ENCODE measurements around the gene C2CD2.

The C2CD2 gene

DNA sequence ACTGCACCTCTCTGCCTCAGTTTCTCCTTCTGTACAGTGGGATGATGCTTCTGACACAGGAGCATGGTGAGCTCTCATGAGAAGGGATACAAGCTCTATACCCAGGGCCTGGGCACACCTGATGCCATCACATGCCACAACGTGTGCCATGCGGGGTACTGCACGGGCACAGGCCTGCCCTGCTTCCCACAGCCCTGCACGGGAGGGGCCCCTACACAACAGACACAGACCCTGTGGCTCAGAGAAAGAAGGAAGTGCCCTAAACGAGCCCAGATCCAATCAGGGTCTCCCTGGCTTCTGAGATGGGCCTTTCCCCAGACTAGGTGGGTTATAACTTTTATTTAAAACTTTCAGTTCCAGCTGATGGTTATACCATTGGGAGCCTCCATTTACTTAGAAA is 24.6 kb downstream of the C2CD2 start:
- no peak for DNase-seq

DNA sequence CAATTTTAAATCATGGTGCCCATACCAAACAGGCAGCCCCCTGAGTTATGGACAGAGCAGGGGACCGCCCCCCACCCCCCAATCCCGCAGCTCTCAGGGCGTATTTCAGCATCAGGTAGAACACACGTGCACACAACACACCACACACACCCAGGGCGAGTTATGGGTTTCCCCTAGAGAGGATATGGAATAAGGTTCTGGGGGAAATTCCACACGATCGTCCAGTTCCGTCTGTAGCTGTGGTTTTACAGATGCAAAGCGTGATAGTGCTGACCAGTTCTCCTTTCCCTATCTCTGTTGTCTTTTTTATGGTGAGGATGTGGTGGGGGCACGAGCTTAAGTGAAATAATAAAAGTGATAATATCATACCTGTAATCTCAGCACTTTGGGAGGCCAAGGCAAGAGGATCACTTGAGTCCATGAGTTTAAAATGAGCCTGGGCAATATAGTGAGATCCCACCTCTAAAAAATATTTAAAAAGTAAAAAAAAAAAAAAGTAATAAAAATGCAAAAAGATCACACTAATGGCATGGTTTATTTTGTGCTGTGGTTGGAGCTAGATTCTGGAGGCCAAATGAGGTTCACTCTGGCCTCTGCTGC is 25.1 kb downstream of the C2CD2 start:
- DNase-seq = no peak

DNA sequence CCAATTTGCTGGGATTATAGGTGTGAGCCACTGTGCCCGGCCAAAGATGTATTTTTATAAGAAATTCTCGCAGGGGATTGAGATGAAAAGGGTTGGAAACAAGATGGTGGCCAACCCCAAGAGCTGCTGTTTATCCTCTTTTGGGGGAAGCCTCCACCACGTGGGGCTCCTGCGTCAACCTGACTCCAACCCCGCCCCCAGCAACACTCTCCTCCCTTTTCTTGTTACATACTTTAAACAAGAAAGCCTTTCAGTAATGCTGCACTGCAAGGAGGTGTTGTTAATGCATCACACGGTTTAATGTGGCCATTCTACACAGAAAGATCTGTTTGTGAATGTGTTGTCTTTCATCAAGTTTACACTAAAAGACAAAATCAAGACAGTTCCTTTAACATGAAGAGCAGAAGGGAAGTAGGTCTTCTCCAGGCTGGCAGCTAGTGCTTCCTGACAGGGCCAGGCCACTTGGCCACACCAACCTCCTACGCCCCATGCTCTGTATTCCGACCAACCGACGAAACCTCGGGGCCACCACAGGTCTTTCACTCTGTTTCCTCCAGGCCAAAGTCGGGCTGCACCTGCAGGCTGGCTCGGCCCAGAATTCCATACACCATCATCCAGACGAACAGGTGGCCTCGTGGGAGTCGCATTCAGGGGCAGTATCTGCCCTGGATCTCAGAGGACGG is 25.9 kb downstream of the C2CD2 start:
- DNase-seq = no peak

DNA sequence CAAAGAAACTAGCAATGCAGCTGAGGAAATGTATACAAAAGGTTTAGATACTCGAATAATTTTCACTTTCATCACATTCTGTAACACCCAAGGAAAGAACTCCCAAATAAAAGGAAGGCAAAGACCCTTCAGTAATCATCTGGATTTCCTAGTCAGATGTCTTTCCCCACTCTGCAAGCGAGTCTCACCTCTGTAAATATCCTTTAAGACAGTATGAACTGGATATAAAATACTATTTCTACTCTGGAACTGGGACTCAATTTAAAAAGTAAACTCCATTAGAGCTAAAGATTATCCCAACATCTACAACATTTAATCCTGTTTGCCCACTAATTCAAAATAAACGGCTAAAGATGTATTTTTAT is 27.0 kb downstream of the C2CD2 start:
- no peak for DNase-seq

DNA sequence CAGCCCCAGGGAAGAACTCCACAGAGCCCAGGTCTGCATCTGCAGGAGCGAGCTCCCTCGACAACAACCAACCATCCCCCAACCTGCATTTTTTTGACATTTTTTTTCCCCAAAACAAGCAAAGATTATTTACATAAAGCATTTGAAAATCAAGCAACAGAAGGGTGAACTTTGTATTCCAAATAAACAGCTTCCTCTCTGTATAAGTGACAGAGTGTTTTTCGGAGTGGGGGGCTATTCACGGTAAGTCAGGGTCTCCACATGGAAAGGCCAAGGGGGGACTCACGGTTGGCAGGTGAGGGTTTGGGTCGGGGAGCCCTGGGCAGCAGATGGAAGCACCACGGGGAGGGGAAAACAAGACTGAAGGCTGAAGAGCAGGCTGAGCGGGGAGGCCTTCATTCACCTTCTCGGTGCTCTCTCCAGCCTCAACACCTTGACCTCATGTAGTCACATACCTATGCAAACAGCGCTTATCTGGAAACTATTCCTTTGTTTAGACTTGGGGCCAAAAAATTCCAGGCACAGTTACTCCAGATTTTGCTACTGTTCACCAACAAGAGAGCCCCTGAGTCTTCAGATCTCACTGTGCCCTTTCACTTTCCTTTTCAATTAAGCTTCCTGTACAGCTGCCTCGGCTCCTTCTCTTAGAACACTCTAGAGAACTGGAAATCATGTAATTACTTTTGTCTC is 27.6 kb downstream of the C2CD2 start:
- no peak for DNase-seq

DNA sequence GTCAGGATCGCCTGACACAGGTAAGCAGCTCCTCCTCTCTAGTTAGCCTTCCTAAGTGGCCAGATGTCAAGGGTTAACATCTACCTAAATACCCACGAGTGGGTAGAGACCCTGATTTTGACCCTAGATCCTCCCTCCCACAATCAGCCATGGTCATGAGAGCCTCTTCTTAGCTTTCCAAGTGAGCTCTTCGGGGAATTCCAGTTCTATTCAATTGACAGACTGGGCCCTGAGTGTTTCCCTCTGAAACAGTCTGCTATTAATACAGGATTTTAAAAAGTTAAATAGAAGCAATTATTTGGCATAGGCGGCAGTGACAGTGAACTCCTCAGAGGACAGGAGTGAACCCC is 28.1 kb downstream of the C2CD2 start:
- DNase-seq = no peak

DNA sequence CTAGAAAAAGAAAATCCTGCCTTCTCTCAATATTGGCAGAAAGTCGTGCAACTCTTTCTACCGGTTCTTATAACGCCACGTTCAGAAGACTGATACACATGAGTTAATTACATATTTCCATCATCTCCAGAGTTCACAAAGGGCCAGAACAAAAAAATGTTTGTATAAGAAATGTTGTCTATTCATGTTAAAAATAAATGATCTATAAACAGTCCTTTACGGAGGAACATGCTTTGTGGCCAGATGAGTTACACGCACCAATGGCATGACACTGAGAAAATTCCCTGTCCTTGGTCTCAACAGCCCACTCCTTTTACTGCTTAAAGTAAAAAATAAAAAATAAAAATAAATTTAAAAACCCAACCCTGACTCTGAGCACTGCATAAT is 29.5 kb downstream of the C2CD2 start:
- no peak for DNase-seq

DNA sequence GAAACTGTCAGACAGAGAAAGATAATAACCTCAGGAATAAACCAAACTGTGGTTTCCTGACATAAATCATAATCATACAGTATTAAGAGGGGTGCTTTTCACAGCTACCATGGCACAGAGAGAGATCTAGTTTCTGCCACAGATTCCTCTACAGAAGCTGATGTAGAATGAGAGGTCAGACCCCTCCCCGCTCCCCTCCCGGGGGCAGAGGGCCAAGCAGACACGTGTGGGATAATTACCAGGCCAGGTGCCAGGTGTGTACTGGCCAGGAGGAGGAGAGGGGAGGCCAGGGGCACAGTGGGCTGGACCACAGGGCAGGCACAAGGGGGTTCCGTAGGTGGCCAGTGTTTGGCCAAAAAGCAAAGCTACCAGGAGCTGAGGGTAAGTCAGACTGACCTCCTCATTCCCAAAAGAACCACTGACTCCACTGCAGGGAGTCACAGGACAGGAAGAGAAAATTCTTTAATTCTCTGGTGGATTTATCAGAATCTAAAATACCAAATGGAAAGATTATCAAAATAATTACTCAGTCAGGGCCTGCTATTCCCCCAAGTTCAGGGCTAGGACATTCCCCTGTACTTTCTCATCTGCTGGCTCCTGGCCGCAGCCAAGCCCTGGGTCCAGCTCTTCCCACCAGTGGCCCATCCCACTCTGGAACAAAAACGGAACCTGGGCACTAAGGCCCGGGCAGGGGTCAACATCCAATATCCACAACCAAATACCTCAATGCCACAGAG is 30.0 kb downstream of the C2CD2 start:
- no peak for DNase-seq

DNA sequence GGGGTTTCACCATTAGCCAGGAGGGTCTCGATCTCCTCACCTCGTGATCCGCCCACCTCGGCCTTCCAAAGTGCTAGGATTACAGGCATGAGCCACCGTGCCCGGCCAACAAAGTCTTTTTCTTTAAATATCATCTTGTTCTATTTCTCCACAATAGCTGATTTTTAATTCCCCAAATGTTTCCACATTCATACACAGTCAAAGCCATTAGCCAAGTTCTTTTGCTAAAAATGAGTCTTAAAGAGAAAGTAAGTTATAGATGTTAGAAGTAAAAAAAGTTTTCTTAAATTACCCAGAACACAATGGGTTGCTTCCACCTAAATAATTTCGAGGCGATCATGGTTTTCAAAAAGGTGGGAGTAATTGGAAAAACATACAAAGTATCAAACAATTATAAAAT is 30.6 kb downstream of the C2CD2 start:
- DNase-seq = no peak

DNA sequence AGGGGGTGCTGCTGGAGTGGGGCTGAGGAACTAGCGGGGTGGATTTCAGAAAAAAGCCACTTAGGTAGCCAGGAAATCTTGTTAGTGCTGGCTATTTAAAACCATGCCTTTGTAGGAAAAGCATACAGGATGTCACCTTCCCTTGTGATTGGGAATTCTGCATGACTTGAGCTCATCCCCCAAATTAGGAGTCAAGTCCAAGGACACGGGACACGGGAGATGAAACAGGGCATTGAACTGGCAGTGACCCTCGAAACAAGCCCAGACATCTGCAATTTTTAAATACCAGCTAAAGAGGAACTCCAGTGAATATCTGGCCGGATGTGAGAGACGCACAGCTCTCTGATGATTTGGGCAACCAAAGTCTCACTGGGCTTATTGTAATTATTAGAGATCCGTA is 32.8 kb downstream of the C2CD2 start:
- DNase-seq = no peak

DNA sequence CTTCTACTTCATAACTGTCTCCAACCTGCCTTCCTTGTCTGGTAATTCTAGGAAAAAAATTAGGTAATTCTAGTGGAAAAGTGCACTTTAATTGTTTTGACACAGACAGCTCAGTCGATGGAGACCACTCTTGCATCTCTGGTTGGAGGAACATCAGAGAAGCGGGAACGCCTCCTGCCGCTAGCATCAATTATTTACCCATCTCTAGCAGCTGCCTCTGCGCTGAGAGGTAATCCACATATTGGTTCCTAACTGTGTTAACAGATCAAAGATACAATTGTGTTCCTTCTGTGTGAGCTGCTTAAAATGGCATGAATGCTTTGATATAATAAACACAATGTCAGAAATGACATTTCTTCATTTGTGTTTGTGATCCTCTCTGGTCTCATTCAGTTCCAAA is 33.3 kb downstream of the C2CD2 start:
- DNase-seq = no peak

DNA sequence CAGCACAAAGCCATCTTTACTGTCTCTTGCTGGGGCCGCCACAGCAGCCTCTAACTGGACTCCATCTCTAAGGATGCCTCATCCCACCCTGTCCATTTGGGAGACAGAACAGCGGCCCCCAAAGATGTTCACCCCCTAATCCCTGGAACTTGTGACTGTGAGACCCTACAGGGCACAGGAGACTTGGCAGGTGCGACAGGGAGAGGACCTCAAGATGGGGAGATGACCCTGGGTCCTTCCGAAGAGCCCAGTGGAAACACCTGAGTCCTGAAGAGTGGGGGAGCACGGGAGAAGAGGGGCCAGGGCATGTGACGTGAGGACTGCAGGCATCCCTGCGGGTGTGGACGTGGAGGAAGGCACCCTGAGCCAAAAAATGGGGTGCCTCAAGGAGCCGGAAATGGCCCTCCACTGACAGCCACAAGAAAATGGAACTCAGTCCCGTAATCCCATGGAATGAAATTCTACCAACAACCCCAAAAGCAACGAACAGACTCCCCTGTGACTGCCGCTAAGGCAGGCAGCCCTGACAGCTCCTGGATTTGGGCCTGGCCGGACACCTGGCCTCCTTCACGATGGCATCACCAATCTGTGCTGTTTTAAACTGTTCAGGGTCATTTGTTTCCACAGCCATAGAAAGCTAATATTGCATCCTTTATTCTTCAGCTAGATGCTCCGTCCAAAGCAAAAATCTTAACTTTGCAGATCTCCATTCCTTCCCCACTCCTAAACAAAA is 34.0 kb downstream of the C2CD2 start:
- no peak for DNase-seq

DNA sequence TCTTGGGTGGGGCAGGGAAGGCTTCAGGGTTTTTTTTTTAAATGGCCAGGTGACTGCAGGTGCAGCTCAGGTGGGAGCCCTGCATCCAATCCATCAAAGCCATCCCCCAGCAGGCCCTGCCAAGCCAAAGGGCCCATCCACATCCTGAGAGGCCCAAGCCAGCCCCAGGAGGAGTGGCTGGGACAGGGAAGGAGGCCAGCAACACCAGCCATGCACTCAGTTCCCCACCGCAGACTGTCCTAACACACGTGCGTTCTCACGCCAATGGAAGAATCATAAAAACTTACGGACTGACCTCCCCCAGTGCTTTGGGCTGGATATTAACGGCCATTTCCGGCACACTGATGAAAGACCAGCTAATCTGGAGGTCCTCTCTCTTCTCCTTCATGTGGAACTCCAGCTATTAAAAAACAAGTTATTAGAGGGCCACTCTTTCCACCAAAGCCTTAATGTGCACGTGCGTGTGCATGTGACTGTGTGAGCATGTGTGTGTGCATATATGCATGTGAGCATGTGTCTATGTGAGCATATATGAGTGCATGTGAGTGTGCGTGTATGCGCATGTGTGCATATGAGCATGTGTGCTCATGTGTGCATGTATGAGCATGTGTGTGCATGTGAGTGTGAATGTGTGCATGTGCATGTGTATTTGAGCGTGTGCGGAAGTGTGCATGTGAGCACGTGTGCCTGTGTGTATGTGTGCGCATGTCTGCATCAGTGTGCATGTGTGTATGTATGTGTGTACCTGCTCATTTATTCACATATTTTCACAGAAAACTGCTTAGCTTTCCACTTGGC is 35.1 kb downstream of the C2CD2 start:
- DNase-seq = no peak

DNA sequence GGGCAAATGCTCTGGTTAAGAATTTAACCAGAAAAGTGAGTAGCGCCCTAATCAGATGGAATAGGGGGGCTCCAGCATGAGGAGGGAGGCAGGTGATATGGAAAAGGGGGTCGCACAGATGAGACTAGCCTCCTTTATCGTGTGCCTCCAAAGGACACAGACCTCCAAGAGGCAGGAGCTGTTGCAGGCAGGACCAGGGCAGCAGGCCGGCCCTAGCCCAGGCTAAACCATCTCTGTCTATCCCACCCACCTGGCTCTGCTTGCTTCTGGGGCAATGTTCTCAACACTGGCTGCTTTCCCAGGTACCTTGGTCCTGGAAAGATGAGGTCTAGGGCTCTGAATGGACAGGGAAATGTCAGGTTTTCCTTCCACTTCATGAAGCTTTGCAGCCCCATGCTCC is 36.3 kb downstream of the C2CD2 start:
- DNase-seq = no peak

DNA sequence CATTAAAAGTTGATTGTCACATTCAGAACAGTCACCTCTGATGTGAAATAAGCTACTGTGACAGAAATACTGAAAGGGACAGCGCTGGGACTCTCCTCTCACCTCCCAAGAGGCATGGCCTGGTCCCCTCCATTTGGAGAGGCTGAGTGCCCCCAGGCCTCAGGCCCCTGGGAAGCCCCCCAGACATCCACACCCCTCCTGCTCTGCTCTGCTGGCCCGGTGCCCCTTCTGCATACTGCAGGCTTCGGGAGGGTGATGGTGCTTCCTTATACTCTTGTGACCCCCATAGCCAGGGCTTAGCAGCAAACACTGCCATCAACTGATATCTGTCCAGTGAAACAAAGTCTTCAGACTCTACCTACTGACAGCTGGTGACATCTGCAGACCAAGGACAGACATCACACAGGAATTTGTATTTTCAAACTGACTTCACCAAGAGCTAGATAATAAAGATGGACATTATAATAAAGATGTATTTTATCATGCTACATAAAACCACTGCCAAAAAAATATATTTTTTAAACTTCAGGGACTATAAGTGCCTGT is 36.9 kb downstream of the C2CD2 start:
- no peak for DNase-seq

DNA sequence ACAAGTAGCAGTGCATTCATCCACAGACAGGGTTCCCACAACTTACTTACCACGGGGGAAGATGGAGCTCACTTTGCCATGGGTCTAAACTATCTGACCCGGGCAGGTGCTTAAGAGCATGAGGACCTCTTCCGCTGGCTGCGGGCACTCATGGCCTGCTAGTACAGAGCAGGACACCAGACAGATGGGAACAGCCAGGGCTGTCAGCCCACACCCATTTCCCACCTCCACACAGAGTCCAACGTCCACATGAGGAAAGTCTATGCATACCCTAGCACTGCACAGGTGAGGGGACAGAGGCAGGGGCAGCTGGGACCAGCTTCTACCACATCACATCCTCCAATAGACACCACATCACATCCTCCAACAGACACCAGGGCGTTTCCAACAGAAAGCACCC is 38.9 kb downstream of the C2CD2 start:
- no peak for DNase-seq

DNA sequence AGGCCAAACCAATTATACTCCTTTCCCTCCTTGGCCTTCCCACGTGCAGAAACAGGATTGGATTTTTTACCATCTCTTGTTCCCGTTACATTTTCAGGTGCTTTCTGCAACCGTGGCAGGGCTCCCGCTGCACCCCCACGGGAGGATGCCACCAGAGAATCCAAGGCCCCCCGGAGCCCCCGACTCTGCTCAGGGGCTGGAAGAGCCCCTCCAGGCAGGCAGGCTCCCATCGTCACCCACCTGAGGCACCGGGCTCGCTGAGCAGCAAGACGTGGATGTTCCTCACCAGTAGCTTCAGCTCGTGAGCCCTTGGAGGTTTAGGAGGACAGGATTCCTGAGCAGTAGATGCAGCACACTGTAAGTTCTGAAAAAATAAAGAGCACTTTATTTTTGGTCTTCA is 39.5 kb downstream of the C2CD2 start:
- DNase-seq = no peak

DNA sequence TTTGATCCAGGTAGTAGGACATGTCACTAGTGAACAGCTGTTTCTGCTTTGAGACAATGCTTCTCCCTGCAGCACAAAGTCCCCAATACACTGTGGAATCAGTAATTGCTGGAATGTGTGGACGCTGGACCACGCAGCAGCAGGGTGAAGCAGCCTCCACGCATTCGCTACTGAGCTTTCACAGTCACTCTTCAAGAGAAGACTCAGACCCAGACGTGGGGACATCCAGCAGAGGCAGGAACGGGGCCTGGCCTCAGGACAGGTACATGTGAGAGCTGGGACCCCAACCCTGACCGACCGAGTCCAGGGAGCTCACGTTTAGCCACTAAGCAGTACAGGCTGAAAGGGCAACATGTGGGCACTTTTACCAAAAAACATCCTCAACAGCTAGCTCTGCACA is 40.6 kb downstream of the C2CD2 start:
- DNase-seq = no peak

DNA sequence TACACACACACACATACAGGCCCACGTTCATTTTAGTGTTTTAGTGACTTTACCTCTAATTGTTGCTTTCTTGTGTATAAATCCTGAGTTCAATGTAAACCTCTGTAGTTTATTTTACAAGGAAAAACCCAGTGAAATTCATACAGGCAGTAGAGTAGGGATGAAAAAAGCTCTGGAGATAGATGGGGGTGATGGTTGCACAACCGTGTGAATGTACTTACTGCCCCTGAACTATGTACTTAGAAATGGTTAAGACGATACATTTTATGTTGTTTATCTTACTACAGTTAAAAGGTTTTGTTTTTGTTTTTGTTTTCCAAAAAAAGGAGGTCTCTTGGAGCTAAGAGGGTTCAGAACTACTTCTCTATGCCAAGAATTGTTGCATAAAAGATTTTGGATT is 45.0 kb downstream of the C2CD2 start:
- DNase-seq = no peak

DNA sequence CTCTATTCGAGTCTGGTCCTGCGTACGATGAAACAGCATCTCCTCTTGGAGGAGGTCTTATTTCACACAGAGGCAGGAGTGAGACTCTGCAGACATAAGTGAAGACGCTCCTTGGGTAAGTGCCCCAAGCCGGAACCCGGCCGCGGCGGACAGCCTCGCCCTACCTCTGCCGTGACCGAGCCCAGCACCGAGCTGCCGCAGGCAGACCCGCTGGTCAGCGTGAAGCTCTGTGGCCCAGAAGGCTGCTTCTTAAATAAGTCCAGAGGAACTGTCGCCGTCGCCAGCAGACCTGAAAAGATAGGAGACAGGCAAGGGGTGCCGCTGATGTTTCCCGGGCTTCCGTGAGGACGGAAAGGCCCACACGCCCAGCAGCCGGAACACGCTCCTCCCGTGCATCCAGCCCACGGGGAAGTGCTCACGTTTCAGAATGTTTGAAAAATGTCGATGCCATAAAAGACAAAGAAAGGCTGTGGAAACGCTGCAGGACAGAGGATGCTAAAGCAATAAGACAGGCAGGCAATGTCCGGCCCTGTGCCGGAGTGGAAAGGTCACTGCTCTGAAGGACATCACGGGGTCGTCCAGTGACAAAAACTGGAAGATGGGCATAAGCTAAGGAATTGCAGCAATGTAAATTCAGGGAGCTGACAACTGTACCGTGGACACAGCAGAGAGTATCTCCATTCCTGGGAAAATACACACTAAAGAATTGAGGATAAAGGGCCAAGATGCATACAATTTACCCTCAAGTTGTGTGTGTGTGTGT is 46.1 kb downstream of the C2CD2 start:
- no peak for DNase-seq

DNA sequence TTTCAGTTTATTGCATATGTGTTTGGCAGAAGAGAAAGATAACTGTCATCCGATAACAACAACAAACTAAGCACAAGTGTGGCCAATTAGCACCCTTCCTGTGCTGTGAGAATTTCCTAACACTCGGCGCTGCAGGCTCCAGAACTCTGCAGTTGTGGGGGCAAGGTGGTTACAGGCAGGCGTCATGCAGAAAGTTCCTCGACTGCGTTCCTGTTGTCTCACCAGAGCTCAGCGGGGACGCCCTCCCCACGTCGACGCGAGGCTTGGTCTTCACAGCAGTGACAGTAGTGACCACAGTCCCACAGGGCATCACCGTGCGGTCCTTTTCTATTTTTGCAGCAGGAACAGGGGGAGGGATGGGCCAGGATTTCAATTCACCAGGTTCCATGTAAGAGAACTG is 47.0 kb downstream of the C2CD2 start:
- no peak for DNase-seq
